Small intestine (tissue), 16 donors: Measurements from ENCODE around the gene WNT8A. TPM values are rescaled to one million over a fixed set of nuclear protein-coding genes. Genes with fewer than 3 reads are reported as not detected.
A peak's percentile ranks its signal among the peaks of the same experiment; 100 is the strongest.
"Not testable (repeated sequence)": the region's sequence is repeated elsewhere in the genome, so short reads cannot be mapped to it uniquely, and the experiment has no call there.

Experiments
- DNase-seq, 2 donors: peaks; one replicate each; pipeline versions ENCODE4 v3.0.0 to v3.0.0-alpha.2; 2013
- FAIRE-seq: peaks from 2 replicates; lab custom pipeline; 2012; peaks lifted over from hg19 to GRCh38; lab: Jason Lieb, UNC
- H3K27ac ChIP-seq, 3 donors: one replicate each; pipeline ENCODE4 v1.5.1; 2013; ENCODE audit warnings: low read length in 2 of 3, mild to moderate bottlenecking in 2 of 3, control low read depth in 1 of 3, inconsistent platforms in 1 of 3, low read depth in 1 of 3, moderate library complexity in 1 of 3
- H3K27me3 ChIP-seq, 3 donors: one replicate each; pipeline ENCODE4 v1.6.1; 2013; ENCODE audit warnings: low read length in 3 of 3, inconsistent platforms in 1 of 3; ENCODE audit not compliant: control insufficient read depth in 3 of 3, insufficient read depth in 3 of 3
- H3K36me3 ChIP-seq, 3 donors: one replicate each; pipeline ENCODE4 v1.6.1; 2013; ENCODE audit warnings: low read length in 3 of 3, inconsistent platforms in 1 of 3, low read depth in 1 of 3, mild to moderate bottlenecking in 1 of 3, moderate library complexity in 1 of 3; ENCODE audit not compliant: control insufficient read depth in 3 of 3, insufficient read depth in 2 of 3
- H3K4me1 ChIP-seq, 3 donors: one replicate each; pipeline ENCODE4 v1.6.1; 2013; ENCODE audit warnings: low read length in 2 of 3, inconsistent platforms in 1 of 3, low read depth in 1 of 3, mild to moderate bottlenecking in 1 of 3, moderate library complexity in 1 of 3; ENCODE audit not compliant: control insufficient read depth in 3 of 3, insufficient read depth in 2 of 3
- H3K4me3 ChIP-seq, 3 donors: one replicate each; pipeline ENCODE4 v1.5.1; 2013; ENCODE audit warnings: low read length in 3 of 3, control low read depth in 1 of 3, inconsistent platforms in 1 of 3, low read depth in 1 of 3, mild to moderate bottlenecking in 1 of 3, moderate library complexity in 1 of 3
- H3K9me3 ChIP-seq, 2 donors: one replicate each; pipeline ENCODE4 v1.6.1; 2013; ENCODE audit warnings: low read depth in 1 of 2, low read length in 1 of 2; ENCODE audit not compliant: control insufficient read depth in 2 of 2, insufficient read depth in 1 of 2
- whole genome bisulfite sequencing, 3 donors: extraction: QIAGEN DNeasy Blood & Tissue Kit; methylation state at CpG; one replicate each; pipeline ENCODE4 v1.1.7; 2013; 5-methylcytosine and 5-hydroxymethylcytosine counted together
- long read RNA-seq, 10 donors: transcript quantifications; one replicate each; lab custom pipeline, GENCODE V29; 2026
- polyA plus RNA-seq, 4 donors: library from polyadenylated mRNA; stranded (reverse) in 3 of 4; unstranded in 1 of 4; fragments of 200-250 nt in 3 of 4; fragments of 120-200 nt in 1 of 4; gene quantifications; one replicate each; pipeline versions ENCODE4 v1.2.1 to v1.2.3, GENCODE V29; 2013
- donor health status: healthy with polysubstance abuse.
- donor health status: control.
- donor health status: control.
- donor health status: Bipolar disorder and iron deficiency.
- donor health status: healthy.

WNT8A gene
- polyA plus RNA-seq = not detected
- long read RNA-seq, donor 1 = 0 reads
- long read RNA-seq, donor 2 = 0 reads
- long read RNA-seq, donor 3 = 0 reads
- long read RNA-seq, donor 4 = 0 reads
- long read RNA-seq, donor 5 = 0 reads
- long read RNA-seq, donor 6 = 0 reads
- long read RNA-seq, donor 7 = 0 reads
- long read RNA-seq, donor 8 = 0 reads
- long read RNA-seq, donor 9 = 0 reads
- long read RNA-seq, donor 10 = 0 reads

DNA sequence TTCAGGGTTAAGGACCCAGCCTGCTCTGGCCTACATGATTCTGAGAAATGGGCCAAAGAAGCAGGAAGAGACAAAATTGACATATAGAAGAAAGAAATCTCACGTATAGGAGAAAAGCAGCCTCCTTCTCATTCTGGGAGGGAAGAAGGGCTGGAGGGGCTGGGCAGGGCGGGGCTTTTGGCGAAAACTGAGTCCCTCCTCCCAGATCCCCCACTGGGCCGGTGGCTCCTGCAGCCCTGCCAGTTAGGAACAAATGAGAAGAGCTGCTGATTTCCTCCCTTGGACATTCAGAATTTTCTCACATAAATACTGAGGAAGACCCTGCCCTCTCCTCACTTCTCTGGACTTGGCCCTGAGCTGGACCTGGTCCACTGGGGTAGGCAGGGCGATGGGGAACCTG is at the start of gene WNT8A:
Gene WNT8A, plus strand, starts transcription at position 332 of the 400 bp plus-strand sequence. CDS start 95 bp downstream, outside the sequence.
- no peak for FAIRE-seq
- Histone ChIP-seq H3K9me3 (no peaks in the 10 kb centered on the region), H3K4me1 (no peaks in the 10 kb centered on the region), H3K27ac (no peak within 1 kb of the TSS), H3K27me3 (no peaks in the 10 kb centered on the region), H3K36me3 (no peaks in the 10 kb centered on the region), H3K4me3 (no peak within 1 kb of the TSS)
- 76 to 83% (median 80%) methylated on average over 5 of the region's 5 CpGs for WGBS, 3 donors
- no peak for DNase-seq

GRCh38 chr5:138035605-138036537 is 48.0 kb upstream of the WNT8A start:
- Histone ChIP-seq H3K4me3 (no peak overlapping the region), H3K4me1 (peaks cover 0 to 12% (median 8%) of the 10 kb centered on the region in 3 donors), H3K27me3 (no peaks in the 10 kb centered on the region), H3K27ac (no peak overlapping the region), H3K36me3 (no peaks in the 10 kb centered on the region), H3K9me3 (no peaks in the 10 kb centered on the region)
- peak; percentile 89 for DNase-seq
- FAIRE-seq = no peak
- WGBS, 3 donors = 33 to 34% (median 34%) methylated on average over 11 of the region's 11 CpGs

DNA sequence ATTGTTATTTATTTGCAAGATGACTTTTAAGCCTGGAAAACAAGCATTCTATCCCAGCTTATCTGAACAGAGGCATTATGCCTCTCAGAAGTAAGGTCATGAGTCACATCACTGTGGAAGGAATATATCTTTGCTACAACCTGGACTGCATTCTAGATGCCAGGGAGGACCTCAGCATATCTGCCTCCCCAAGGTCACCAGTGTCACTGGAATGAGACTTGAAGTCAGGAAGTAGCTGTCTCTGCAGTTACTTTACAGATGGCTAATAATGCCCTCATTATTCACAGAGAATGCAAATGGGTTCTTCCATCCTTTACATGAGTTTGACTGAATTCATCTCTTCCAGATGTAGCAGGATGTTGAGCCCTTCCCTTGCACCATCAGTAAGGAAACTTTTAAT is 46.6 kb upstream of the WNT8A start:
- H3K27ac ChIP-seq = no peak overlapping the region
- H3K4me3 ChIP-seq = no peak overlapping the region
- H3K36me3 ChIP-seq = no peaks in the 10 kb centered on the region
- DNase-seq (no peak), FAIRE-seq (no peak)
- H3K27me3 ChIP-seq = no peaks in the 10 kb centered on the region
- H3K4me1 ChIP-seq = peaks cover 0 to 4% (median 0%) of the 10 kb centered on the region in 3 donors
- no peaks in the 10 kb centered on the region for H3K9me3 ChIP-seq

- Histone ChIP-seq H3K4me1 (peaks cover 0 to 4% (median 0%) of the 10 kb centered on the region in 3 donors), H3K9me3 (no peaks in the 10 kb centered on the region), H3K27me3 (no peaks in the 10 kb centered on the region), H3K27ac (no peak overlapping the region), H3K36me3 (no peaks in the 10 kb centered on the region), H3K4me3 (no peak overlapping the region)
- FAIRE-seq (no peak), DNase-seq (no peak)
- 62 to 87% (median 84%) methylated on average over 1 of the region's 1 CpG for WGBS, 3 donors
These were observed 45.8 kb upstream of the WNT8A start for GRCh38 chr5:138037907-138038633.

DNA sequence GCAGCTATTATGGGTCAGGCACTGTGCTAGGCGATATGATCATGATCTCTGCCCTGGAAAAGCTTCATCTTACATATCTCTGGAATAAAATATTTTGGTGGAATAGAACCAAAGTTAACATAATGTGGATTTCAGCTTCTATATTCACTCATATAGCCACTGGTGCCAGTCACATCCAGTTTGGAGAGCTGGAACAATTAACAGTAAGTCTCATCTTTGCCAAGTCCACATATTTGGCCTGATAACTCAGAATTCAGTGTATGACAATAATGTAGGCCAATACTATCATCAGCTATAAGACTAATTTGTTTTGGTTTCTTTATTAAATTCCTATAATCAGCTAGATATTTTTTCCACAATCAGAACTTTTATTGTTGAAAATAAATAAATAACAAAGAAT is 45.0 kb upstream of the WNT8A start:
- no peak overlapping the region for H3K27ac ChIP-seq
- no peak overlapping the region for H3K4me3 ChIP-seq
- DNase-seq (no peak), FAIRE-seq (no peak)
- H3K4me1 ChIP-seq = peaks cover 0 to 4% (median 0%) of the 10 kb centered on the region in 3 donors
- no peaks in the 10 kb centered on the region for H3K27me3 ChIP-seq
- 86 to 97% (median 89%) methylated on average over 1 of the region's 1 CpG for WGBS, 3 donors
- H3K36me3 ChIP-seq = no peaks in the 10 kb centered on the region
- H3K9me3 ChIP-seq = no peaks in the 10 kb centered on the region

DNA sequence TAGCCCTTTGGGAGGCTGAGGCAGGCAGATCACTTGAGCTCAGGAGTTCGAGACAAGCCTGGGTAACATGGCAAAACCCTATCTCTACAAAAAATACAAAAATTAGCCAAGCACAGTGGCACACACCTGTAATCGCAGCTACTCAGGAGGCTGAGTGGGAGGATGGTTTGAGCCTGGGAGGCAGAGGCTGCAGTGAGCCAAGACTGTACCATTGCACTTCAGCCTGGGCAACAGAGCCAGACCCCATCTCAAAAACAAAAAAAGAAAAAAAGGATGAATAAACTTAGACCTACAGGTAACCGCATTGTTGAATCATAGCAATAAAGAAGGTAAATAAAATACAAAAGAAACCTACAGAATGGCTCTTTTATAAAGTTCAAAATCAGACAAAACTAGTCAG is 38.5 kb upstream of the WNT8A start:
- not testable (repeated sequence) for H3K9me3 ChIP-seq, FAIRE-seq, H3K27ac ChIP-seq, H3K4me3 ChIP-seq, H3K27me3 ChIP-seq, DNase-seq, H3K4me1 ChIP-seq, H3K36me3 ChIP-seq
- 95 to 98% (median 97%) methylated on average over 3 of the region's 3 CpGs for whole genome bisulfite sequencing, 3 donors

DNA sequence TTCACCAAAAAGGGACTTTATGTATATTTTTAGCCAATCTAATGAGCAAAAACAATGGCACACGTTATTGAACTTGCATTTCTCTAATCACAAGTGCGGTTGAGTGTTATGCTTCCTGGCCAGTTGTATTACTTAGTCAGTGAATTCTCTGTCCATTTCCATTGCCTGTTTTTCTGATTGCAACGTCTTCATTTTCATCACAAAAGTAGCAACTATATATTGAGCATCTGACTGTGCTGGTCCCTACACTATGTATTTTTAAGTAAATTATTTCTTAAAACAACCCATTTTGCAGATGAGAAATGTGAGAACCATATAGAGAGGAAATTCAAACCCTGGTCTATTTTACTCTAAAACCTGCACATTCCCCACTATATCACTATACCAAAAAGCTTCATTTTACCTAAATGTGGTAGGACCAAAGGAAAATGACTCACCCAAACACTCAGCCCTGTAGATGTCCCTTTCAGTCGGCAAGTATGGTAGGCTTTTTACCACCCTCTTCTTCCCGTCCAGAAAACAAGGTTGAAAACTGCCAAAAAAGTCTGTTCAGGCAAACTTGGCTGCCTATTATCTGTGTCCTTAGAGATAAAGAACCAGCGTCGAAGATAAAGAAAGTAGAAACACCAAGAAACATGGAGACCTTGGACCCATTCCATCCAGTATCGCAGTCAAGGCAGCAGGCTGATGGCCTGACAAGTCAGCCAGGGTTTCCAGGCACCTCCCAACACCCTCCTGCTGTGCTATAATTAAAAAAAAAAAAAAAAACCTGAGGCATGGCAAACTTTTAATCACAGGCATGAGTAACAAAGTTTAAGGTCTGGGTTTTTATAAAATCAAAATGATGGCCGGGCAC is 32.2 kb upstream of the WNT8A start:
- H3K27ac ChIP-seq = no peak overlapping the region
- no peak for FAIRE-seq
- WGBS, 3 donors = 35 to 66% (median 44%) methylated on average over 9 of the region's 9 CpGs
- H3K27me3 ChIP-seq = no peaks in the 10 kb centered on the region
- H3K9me3 ChIP-seq = no peaks in the 10 kb centered on the region
- no peaks in the 10 kb centered on the region for H3K36me3 ChIP-seq
- DNase-seq = peak; percentile 20 to 38
- peaks cover 3 to 14% (median 5%) of the 10 kb centered on the region in 3 donors for H3K4me1 ChIP-seq
- no peak overlapping the region for H3K4me3 ChIP-seq
